ENCODE data around the gene MYO1E.

MYO1E gene

DNA sequence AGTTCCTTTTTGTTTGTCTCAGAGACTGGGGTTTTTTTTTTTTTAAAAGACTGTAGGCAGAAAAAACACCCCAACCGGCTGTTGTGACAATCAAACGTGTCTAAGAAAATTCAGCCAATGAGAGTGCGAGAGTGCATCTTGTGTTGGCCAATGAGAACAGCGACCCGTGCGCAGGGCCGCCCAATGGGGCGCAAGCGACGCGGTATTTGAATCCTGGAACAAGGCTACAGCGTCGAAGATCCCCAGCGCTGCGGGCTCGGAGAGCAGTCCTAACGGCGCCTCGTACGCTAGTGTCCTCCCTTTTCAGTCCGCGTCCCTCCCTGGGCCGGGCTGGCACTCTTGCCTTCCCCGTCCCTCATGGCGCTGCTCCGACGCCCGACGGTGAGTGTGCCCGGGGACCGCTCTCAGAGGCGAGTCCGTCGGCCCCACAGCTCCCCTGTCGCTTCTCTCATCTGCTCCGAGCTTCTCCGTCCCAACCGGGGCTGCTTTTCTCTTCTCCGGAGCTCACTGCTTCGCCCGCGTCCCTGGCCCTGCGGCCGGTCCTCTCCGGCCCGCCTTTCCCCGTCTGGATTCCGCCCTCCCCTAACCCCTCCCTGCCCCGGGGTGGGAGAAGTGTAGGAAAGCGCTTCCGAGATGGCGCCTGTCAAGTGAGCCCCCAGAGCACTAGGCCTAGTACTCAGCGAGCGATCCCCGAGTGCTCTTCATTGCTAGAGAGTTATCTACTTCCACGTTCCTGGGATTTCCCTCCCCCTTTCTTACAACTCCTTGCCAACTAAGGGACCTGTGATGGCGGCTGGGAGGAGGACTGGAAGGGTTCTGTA is 267.5 kb downstream of the MYO1E start, which contains the start of gene CCNB2:
Gene CCNB2, plus strand, starts transcription at position 235 of the 821 bp plus-strand sequence. Its CDS starts 123 bp downstream, at position 358.
- TF ChIP-seq CTCF (IDR thresholded peaks at IDR 0.05; ENCODE audit: borderline replicate concordance, insufficient read depth, low read depth, low read length) = no peak
- H3K4me3 ChIP-seq (ENCODE audit: low read depth, low read length) = peak within 1 kb of the TSS; percentile 99

DNA sequence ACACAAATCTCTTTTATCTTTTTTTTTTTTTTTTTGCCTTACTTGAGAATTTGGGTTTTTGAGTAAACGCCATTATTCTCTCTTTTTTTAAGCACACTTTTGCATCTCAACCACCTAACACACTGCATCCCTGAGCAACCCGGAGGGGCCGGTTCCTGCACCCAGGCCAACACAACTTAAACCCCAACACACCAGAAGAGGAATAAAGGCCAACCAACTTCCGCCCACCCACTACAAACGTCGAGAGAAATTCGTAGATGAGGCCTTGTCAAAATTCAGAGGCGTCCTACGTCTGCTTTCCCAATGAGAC is 268.1 kb downstream of the MYO1E start:
- TF ChIP-seq CTCF (IDR thresholded peaks at IDR 0.05; ENCODE audit: borderline replicate concordance, insufficient read depth, low read depth, low read length) = no peak
- H3K4me3 ChIP-seq (ENCODE audit: low read depth, low read length) = peak overlapping the region; percentile 99

DNA sequence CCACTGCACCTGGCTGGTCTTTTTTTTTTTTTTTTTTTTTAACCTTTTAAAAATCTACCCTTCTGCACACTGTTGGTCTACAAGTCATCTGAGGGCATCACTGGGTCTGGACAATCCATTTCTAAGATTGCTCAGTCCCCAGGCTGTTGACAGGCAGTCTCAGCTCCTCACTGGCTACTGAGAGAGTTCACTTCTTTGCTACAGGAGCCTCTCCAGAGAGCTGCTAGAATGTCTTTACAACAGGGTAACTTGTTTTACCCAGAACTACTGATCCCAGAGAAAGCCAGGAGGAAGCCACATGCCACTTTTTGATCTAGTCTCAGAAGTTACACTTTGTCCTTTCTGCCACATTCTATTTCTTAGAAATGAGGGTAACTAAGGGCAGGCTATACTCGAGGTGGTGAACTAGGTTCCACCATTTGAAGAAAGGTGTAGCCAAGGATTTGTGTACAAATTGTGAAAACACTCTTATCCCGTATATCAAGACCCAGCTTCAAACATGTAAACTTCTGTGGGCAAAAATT is 273.4 kb downstream of the MYO1E start:
- no peak overlapping the region for H3K4me3 ChIP-seq (ENCODE audit: low read depth, low read length)

DNA sequence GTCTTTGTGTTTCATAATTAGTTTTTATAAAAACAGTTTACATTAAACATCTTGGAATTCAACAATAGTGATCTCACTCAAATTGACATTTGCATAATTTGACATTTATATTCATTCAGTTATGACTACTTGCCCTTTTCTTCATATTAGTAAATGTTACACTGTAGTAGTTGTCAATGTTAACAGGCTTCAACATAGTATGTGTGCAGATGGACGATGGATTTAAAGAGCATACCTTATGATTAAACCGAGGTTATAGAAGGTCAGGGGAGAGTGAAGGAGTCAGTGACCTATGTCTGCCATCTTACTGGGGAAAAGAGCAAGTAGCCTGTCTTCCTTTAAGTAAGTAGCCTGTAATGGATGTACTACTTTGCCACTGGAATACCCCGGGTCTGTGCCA is 276.2 kb downstream of the MYO1E start:
- no peak overlapping the region for H3K4me3 ChIP-seq (ENCODE audit: low read depth, low read length)
- TF ChIP-seq CTCF (IDR thresholded peaks at IDR 0.05; ENCODE audit: borderline replicate concordance, insufficient read depth, low read depth, low read length) = no peak

More for the DNA sequence above, 273.4 kb downstream of the MYO1E start:
- TF ChIP-seq CTCF (IDR thresholded peaks at IDR 0.05; ENCODE audit: borderline replicate concordance, insufficient read depth, low read depth, low read length) = no peak

GRCh38 chr15:59094077-59094476 is 278.6 kb downstream of the MYO1E start:
- TF ChIP-seq CTCF (IDR thresholded peaks at IDR 0.05; ENCODE audit: borderline replicate concordance, insufficient read depth, low read depth, low read length) = no peak
- no peak overlapping the region for H3K4me3 ChIP-seq (ENCODE audit: low read depth, low read length)

GRCh38 chr15:59087731-59088130 is 284.9 kb downstream of the MYO1E start:
- H3K4me3 ChIP-seq (ENCODE audit: low read depth, low read length) = no peak overlapping the region
- no peak for TF ChIP-seq CTCF (IDR thresholded peaks at IDR 0.05; ENCODE audit: borderline replicate concordance, insufficient read depth, low read depth, low read length)

Data from GM12875 (cell line).